Calu3 (cell line): Measurements from ENCODE around the gene TBX19. TPM values are rescaled to one million over a fixed set of nuclear protein-coding genes. Genes with fewer than 3 reads are reported as not detected.
A peak's percentile ranks its signal among the peaks of the same experiment; 100 is the strongest.

ENCODE experiments used
- BruUV-seq: library from RNA; stranded (reverse); fragments of 400-500 nt; replicated peaks from 2 replicates; lab custom pipeline; 2021; lab: Mats Ljungman, UMichigan
- CTCF ChIA-PET: fragments of 300-600 bp; sonication (Branson Sonifier 250); formaldehyde crosslinking; loops from one replicate; lab custom pipeline; 2022; ENCODE audit warnings: antibody characterized with exemption; lab: Charles Lee
- DNase-seq: peaks from one replicate; pipeline ENCODE4 v3.0.0; 2022
- H3K27ac Mint-ChIP-seq: one replicate; pipeline ENCODE4 v1.8.0; 2022; ENCODE audit warnings: mixed read lengths; ENCODE audit not compliant: unreplicated experiment
- H3K27me3 Mint-ChIP-seq: one replicate; pipeline ENCODE4 v1.8.0; 2022; ENCODE audit warnings: mixed read lengths; ENCODE audit not compliant: unreplicated experiment
- H3K36me3 Mint-ChIP-seq: one replicate; pipeline ENCODE4 v1.8.0; 2022; ENCODE audit warnings: mild to moderate bottlenecking, moderate library complexity, mixed read lengths; ENCODE audit not compliant: insufficient read depth, unreplicated experiment
- H3K4me1 Mint-ChIP-seq: one replicate; pipeline ENCODE4 v1.8.0; 2022; ENCODE audit warnings: mild to moderate bottlenecking, low read depth, mixed read lengths; ENCODE audit not compliant: unreplicated experiment
- H3K4me3 Mint-ChIP-seq: one replicate; pipeline ENCODE4 v1.8.0; 2022; ENCODE audit warnings: mild to moderate bottlenecking, low read depth, moderate library complexity, mixed read lengths; ENCODE audit not compliant: unreplicated experiment
- H3K9me3 Mint-ChIP-seq: one replicate; pipeline ENCODE4 v1.8.0; 2022; ENCODE audit warnings: low read depth, mixed read lengths; ENCODE audit not compliant: unreplicated experiment
- CTCF ChIP-seq: fragments of 200-600 bp; IDR thresholded peaks from one replicate; pipeline ENCODE4 v1.8.0; 2022; ENCODE audit warnings: antibody characterized with exemption; ENCODE audit not compliant: unreplicated experiment
- intact Hi-C: fragments of 100-400 bp; cut with micrococcal nuclease; formaldehyde crosslinking; loops from one replicate; pipeline ENCODE4 v1.10.0; 2022; ENCODE audit not compliant: unreplicated experiment
- total RNA-seq: library from RNA; stranded (reverse); gene quantifications from 2 replicates; pipeline ENCODE4 v1.2.3, GENCODE V29; 2022

The TBX19 gene
- total RNA-seq, 1 experiment from 2014 or later = 3.5 TPM

GRCh38 chr1:168320149-168320548 lies 39.5 kb downstream of the TBX19 start:
- H3K27ac Mint-ChIP-seq = peak overlapping the region; percentile 19
- CTCF ChIA-PET = interaction anchor here (0.9 to 1.1 kb wide), 2 partner anchors 15 to 85 kb away, joined by 3 to 5 read pairs; no protein-coding TSS in a partner anchor
- DNase-seq = no peak
- no peak for TF ChIP-seq CTCF
- no peaks in the 10 kb centered on the region for H3K36me3 Mint-ChIP-seq
- intact Hi-C loops = loop anchor here (5.0 kb wide), 1 partner anchor 228 kb away; no protein-coding TSS in a partner anchor
- H3K4me3 Mint-ChIP-seq = no peak overlapping the region
- H3K9me3 Mint-ChIP-seq = peaks cover 2% of the 10 kb centered on the region
- no TSS peak for BruUV-seq
- H3K4me1 Mint-ChIP-seq = peaks cover 31% of the 10 kb centered on the region
- H3K27me3 Mint-ChIP-seq = no peaks in the 10 kb centered on the region

GRCh38 chr1:168320800-168321450 lies 40.2 kb downstream of the TBX19 start:
- Mint-ChIP-seq H3K36me3 (no peaks in the 10 kb centered on the region), H3K4me3 (no peak overlapping the region), H3K27me3 (no peaks in the 10 kb centered on the region), H3K9me3 (peaks cover 2% of the 10 kb centered on the region), H3K27ac (no peak overlapping the region), H3K4me1 (peaks cover 31% of the 10 kb centered on the region)
- TF ChIP-seq CTCF = no peak
- no TSS peak for BruUV-seq
- DNase-seq = peak; percentile 51
- intact Hi-C loops = loop anchor here (5.0 kb wide), 1 partner anchor 229 kb away; no protein-coding TSS in a partner anchor
- CTCF ChIA-PET = interaction anchor here (0.9 to 1.5 kb wide), 4 partner anchors 10 to 86 kb away, joined by 3 to 5 read pairs (median 4); no protein-coding TSS in a partner anchor

GRCh38 chr1:168321945-168322344 lies 41.3 kb downstream of the TBX19 start:
- Mint-ChIP-seq H3K27me3 (no peaks in the 10 kb centered on the region), H3K4me3 (no peak overlapping the region), H3K9me3 (peaks cover 2% of the 10 kb centered on the region), H3K4me1 (peaks cover 31% of the 10 kb centered on the region), H3K36me3 (no peaks in the 10 kb centered on the region), H3K27ac (peak overlapping the region; percentile 12)
- CTCF ChIA-PET = interaction anchor here (0.5 to 2.1 kb wide), 9 partner anchors 9 to 525 kb away, joined by 3 to 77 read pairs (median 4); partner anchors contain the start of gene SFT2D2
- peak; percentile 18 for DNase-seq
- no TSS peak for BruUV-seq
- peak; percentile 37 for TF ChIP-seq CTCF
- intact Hi-C loops = loop anchor here (1.0 to 5.0 kb wide), 2 partner anchors 87 to 230 kb away; no protein-coding TSS in a partner anchor

- TF ChIP-seq CTCF = no peak
- H3K36me3 Mint-ChIP-seq = no peaks in the 10 kb centered on the region
- intact Hi-C loops = loop anchor here (5.0 kb wide), 1 partner anchor 233 kb away; no protein-coding TSS in a partner anchor
- no peak overlapping the region for H3K27ac Mint-ChIP-seq
- no peaks in the 10 kb centered on the region for H3K27me3 Mint-ChIP-seq
- CTCF ChIA-PET = no interaction called here
- no TSS peak for BruUV-seq
- H3K9me3 Mint-ChIP-seq = peaks cover 2% of the 10 kb centered on the region
- H3K4me1 Mint-ChIP-seq = peaks cover 24% of the 10 kb centered on the region
- no peak for DNase-seq
- no peak overlapping the region for H3K4me3 Mint-ChIP-seq
Observed at GRCh38 chr1:168324745-168325425, 44.2 kb downstream of the TBX19 start.
